HG02870 (cell line): ENCODE data around the gene CFAP157.

Source experiments
- ATAC-seq: cut with Tn5 transposase; IDR thresholded peaks from one replicate; pipeline ENCODE4 v1.9.1; 2021; ENCODE audit warnings: mild to moderate bottlenecking, moderate library complexity; ENCODE audit not compliant: unreplicated experiment

CFAP157 gene

DNA sequence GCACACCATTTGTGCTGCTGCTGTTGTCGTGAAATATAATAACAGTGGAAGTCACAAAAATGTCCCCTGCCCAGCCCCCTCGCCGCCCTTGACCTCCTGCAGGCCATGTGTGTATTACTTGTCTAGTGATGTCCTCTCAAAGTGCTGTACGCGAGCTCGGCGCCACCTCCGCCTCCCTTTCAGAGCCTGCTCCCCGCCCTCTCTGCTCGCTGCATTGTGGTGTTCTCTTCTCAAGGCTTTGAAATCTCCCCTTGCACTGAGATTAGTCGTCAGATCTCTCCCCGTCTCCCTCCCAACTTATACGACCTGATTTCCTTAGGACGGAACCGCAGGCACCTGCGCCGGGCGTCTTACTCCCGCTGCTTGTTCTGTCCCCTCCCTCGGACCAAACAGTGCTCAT is 14.7 kb upstream of the CFAP157 start:
- no peak for ATAC-seq

DNA sequence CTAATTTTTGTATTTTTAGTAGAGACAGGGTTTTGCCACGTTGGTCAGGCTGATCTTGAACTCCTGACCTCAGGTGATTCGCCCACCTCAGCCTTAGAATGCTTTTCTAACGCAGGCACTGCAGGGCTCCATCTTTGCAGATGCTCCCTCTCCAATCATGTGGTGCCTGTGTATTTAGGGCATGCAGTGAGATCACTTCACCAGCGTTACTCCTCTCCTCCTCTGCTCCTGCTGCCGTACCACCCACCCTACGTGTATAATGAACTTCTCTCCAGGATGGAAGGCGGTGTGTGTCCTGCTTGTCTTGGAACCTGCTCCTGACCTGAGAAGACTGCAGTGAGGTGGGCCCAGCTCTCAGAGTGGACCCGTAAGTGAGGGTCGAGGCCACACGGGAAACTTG is 13.6 kb upstream of the CFAP157 start:
- no peak for ATAC-seq

DNA sequence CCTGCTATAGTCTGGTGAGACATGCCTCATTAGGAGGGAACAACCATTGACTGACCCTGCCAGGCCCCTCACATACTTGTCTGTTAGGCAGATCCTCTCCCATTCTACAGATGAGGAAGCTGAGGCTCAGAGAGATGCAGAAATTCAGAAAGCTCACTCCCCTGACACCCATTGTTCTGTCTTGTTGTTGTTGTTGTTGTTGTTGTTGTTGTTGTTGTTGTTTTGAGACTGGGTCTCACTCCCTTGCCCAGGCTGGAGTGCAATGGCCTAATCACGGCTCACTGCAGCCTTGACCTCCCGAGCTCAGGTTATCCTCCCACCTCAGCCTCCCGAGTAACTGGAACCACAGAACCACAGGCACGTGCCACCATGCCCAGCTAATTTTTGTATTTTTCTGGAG is 13.1 kb upstream of the CFAP157 start:
- no peak for ATAC-seq

DNA sequence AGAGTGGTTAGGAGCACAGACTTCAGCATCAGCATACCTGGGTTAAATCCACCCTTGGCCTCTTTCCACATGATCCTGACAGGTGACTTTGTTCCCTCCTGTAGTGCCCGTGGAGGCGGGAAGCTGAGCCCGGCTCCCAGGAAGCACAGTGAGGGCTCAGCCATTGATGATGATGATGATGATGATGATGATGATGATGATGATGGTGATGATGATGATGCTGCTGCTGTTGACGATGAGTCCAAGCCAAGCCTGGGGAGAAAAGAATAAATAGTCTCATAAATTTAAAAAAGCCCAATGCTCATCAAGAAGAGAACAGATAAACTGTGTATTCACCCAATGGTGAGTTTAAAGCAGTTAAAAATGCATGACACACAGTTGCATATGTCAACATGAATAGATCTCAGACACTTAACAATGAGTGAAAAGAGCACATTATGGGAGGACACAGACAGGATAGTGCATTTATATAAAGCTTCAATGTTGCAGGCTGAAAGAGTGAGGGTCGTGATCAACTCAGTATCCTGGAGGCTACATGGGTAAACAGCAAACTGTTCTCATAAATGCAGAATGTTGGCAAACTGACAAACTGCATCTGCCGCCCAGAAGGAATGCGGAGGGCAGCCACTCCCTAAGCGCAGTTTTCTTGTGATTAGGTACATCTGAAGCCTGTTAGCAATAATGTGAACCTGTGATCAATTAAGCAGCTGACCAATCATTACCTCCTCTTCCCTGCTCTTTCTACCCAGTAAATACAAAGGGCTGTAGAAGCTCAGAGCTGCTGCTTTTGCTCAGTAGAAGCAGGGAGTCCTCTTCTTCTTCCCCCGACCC is 11.7 kb upstream of the CFAP157 start:
- no peak for ATAC-seq

DNA sequence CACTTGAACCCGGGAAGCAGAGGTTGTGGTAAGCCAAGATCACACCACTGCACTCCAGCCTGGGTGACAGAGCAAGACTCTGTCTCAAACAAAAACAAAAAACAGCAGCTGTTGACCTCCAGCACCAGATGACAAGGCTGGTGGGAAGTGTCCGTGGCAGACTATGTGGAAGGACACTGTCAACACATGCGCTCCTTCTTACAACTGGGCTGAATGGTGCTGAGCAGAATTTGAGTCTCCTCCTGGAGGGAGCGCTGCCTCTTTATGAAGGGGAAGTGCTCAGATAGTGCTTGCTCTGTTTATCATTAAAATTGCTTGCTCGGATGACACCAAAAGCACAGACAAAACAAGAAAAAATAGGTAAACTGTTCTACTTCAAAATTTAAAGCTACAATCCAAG is 9.2 kb upstream of the CFAP157 start:
- ATAC-seq = no peak

DNA sequence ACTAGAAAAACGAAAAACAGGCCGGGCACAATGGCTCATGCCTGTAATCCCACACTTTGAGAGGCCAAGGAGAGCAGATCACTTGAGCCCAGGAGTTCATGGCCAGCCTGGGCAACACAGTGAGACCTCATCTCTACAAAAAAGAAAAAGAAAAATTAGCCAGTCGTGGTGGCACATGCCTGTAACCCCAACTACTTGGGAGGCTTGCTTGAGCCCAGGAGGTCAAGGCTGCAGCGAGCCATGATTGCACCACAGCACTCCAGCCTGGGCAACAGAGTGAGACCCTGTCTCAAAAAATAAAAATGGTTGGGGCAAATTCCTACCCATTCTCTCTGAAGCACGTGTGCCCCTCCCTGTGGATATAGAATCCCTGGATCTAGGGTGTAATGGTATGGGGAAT is 8.4 kb upstream of the CFAP157 start:
- no peak for ATAC-seq

DNA sequence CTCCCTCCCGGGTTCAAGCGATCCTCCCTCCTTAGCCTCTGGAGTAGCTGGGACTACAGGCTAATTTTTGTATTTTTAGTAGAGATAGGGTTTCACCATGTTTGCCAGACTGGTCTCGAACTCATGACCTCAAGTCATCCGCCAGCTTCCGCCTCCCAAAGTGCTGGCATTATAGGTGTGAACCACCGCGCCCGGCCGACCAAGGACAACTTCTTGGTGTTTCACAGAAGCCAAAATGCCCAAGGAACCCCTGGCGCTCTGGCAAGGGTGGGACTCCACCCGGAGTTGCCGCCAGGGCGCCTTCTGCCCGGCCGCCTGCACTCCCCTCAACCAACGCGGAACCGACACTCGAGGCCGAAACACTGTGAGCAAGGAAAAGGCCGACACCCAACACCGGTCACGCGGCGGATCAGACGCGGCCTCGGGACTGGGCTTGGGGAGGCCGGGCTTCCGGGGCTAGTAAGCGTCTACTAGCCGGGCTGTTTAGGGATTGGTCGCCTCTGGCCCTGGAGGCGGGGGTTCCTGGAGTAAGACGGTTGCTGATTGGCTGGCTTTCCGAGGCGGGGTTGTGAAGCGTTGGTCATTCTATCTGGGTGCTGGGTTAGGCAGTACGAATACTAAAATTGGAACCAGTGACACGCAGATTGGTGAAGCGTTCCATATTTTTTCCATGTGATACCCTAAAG is 7.7 kb upstream of the CFAP157 start:
- ATAC-seq = peak; percentile 55

DNA sequence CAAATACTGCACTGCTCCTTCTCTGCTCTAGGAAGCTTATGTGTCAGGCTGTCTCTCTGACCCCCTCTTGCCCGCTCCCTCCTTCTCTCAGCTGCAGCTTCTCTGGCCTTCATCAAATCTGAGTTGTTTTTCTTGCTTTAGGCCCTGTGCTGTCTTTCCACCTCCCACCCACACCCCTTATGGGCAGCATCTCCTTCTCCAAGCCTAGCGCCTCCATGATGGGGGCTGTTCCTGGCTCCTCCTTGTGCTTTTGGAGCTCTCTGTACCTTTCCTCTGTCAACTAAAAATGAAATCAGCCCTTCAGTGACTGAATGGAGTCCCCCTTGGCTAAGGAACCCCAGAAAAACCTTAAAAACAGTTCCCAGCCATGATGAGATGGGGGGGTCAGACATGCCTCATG is 6.6 kb upstream of the CFAP157 start:
- no peak for ATAC-seq

DNA sequence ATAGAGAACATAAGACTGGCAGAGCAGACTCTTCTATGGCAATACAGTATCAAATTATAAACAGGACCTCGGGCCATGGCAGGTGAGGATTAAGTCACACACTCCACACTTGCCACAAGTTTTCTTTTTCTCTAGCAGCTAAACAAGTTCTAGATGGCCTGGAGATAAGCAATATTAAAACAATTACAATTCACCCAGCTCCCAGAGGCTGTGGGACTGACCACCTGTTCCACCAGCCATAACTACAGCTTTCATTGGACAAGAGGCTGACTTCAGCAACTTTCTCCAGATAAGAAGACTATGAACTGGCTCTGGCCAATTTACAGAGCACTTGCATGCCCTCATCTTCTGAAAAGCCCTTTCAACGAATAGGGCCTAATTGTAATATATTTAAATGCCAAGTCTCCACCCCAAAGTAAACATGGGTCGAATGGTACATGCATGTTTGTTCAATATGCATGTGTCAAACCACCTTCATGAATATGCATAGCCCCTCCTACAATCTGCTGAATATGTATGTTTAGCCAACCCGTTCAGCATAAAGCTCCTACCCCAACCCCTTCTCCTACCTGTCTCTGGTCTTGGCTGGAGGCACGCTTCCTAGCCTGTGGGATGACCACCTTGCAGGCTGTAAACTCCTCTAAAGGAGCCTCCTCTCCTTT is 6.1 kb upstream of the CFAP157 start:
- no peak for ATAC-seq

DNA sequence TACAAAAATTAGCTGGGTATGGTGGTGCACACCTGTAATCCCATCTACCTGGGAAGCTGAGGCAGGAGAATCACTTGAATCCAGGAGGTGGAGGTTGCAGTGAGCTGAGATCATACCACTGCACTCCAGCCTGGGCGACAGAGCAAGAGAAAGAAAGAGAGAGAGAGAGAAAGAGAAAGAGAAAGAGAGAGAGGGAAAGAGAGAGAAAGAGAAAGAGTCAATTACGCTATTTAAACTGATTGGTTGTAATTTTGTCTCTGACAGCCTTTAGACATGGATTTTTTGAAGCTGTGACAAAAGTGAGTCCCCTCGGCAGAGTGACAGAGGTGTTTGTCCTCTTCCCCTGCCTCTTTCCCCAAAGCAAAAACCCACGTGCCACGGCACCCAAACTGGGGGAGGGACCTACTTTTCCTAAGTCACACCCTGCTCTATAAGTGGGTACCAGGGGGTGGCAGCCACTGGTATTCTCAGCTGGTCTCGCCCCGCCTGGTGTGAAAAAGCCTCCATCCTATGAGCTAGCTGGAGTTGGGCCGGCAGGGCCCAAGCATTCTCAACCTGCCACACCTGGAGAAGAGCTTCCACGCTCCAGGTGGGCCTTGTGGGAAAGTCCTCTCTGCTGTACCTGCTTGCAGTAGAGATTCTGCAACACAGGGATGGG is 3.4 kb upstream of the CFAP157 start:
- no peak for ATAC-seq

DNA sequence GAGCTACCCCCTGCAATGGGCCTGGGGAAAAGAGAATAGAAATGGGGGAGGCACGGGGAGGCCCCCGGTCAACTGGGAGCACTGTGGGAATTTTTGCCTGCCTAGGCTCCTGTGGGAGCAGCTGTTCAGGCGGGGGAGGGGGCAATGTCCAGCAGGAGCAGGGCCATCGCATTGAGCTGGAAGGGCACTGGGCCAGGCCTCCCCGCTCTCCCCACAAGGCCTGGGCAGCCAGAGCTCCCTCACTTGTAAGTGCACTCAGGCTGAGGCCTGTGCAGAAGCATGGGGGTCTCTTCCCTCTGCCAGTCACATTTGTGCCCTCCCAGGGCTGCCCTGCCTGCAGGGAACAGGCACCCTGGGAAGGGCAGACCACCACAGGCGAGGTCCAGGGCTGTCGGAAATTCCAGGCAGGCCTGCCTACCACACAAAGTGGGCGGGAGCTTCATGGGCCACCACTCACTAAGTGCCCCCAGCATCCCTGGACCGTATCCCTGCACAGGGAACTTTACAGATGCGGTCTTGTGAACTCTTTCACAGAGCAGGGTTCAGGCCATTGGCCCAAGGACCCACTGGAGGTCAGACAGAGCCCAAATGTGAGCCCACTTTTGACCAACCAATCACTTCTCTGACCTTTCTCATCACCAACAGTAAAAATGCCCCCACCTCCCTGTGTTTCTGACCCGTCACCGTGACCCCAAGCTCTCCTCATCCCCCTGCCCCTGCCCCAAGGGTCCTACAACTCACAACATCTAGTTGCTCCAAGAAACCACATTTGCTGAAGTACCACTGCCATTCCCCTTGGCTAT is 1.0 kb upstream of the CFAP157 start:
- ATAC-seq = no peak

DNA sequence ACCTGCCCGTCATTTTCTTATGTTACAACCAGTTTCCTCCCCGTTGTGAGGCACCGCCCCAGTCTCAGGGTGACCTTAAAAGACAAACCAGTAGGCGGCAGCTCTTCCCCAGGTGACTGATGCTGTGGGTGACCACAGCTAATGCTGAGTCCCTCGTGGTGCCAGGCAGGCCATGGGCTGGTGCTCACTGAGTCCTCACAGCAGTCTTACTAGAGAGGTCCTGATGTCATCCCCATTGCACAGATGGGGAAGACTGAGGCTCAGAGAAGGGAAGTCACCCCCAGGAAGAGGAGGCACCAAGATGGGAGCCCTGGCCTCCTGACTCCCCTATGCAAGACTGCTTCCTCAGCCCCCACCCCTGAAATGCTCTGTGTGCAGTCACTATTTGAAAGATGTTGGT is 978 bp downstream of the CFAP157 start:
- no peak for ATAC-seq

DNA sequence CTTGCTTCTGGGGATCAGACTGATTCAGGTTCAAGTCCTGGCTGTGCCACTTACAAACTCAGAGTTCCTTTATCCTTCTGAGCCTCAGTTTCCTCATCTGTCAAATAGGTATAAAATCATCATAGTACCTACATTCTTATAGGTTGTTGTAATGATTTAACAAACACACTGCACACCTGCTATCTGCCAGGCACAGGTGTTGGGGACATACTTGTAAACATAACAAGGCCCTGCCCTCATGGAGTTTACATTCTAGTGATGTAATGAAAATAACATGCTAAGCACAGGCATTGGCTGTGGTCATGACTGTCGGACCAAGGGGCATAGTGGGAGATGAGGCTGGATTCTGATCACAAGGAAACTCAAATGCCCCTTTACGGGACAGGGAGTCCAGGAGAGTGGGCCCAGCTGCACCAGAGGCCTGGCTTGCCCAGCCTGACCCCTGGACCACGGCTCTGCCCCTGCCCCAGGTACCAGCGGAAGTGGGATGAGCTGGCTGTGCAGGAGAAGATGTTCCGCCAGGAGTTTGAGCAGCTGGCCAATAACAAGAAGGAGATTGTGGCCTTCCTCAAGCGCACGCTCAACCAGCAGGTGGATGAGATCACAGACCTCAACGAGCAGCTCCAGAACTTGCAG is 2.3 kb downstream of the CFAP157 start:
- no peak for ATAC-seq

DNA sequence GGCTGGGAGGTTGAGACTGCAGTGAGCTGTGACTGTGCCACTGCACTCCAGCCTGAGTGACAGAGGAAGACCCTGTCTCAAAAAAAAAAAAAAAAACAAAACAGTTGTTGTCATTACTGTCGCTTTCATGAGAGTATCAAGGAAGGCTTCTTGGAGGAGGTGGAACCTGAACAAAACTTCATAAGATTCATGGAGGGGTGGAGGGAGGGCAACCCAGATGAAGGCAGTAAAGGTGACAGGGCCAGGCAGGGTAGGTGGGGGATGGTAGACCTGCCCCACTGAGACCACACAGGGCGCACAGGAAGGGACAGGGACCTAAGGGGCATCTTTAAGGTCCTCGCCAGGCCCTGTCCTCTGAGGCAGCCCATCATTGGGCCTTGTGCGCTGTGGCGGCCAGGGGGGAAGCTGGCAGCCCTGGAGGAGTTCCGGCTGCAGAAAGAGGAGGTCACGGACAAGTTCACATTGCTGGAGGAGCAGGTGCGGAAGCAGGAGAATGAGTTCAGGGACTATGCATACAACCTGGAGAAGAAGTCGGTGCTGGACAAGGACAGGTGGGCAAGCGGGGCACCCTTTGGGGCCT is 3.5 kb downstream of the CFAP157 start:
- ATAC-seq = no peak

DNA sequence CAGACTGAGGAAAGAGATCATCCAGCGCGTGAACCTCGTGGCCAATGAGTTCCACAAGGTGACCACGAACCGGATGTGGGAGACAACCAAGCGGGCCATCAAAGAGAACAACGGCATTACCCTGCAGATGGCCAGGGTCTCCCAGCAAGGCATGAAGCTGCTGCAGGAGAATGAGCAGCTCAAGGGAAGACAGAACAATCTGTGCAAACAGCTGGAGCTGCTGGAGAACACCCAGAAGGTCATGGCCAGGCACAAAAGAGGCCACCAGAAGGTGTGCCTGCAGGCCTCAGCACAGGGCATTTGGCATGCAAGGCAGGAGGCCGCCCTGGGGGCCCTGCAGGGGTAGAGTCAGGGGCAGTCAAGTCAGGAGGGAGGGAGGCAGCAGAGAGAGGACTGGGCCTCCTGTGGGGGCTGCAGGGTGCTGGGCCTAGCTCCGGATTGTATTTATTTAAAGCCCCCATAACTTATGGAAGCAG is 4.5 kb downstream of the CFAP157 start:
- no peak for ATAC-seq

DNA sequence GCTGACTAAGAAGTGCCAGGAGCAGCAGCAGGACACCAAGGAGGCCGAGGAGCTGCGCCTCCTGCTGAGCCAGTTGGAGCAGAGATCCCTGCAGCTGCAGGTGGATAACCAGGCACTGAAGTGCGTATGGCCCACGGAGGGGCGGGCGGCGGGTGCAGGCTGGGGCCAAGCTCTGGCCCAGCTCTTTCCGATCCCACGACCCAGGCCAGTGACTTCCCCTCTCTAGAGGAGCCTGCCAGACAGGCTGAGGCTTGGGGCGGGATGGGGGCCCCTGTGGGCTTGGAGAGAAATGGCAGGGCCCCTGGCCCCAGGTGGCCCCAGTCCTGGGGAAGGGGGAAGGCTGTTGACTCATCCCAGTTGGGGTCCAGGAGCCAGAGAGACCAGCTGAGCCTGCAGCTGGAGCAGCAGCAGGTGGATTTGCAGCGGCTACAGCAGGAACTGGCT is 5.1 kb downstream of the CFAP157 start:
- ATAC-seq = no peak

DNA sequence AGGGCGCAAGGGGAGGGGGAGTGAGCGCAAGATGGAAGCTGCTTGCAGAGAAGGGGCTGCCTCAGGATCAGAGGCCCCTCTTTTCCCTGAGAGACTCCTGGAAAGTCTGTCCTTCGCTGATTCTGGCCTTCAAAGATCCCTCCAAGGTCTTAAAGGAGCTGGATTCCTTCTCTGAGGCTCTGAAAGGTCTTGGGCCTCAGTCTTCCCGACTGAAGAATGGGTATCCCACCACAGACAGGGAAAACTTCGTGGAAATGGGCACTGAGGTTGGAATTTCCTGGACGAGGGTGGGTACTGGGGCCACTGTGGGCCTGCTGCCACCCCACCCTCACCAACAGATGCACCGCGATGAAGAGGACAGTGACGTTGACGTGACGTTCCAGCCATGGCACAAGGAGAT is 5.6 kb downstream of the CFAP157 start:
- ATAC-seq = no peak

DNA sequence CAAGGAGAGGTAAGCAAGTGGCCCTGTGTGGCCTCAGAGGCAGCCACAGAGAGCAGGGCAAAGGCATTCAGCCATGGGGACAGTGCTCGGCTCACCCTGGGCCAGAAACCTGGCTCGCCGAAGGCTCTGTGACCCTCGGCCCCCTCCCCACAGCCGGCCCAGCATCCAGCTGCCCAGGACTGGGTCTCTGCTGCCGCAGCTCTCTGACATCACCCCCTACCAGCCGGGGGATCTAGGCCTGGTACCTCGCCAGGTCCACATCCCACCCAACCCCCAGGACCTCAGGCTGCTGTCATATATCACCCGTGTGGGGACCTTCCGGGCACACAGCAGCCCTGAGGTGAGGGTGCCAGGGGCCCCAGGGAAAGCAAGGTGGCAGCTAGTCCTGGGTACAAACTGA is 6.1 kb downstream of the CFAP157 start:
- ATAC-seq = no peak

DNA sequence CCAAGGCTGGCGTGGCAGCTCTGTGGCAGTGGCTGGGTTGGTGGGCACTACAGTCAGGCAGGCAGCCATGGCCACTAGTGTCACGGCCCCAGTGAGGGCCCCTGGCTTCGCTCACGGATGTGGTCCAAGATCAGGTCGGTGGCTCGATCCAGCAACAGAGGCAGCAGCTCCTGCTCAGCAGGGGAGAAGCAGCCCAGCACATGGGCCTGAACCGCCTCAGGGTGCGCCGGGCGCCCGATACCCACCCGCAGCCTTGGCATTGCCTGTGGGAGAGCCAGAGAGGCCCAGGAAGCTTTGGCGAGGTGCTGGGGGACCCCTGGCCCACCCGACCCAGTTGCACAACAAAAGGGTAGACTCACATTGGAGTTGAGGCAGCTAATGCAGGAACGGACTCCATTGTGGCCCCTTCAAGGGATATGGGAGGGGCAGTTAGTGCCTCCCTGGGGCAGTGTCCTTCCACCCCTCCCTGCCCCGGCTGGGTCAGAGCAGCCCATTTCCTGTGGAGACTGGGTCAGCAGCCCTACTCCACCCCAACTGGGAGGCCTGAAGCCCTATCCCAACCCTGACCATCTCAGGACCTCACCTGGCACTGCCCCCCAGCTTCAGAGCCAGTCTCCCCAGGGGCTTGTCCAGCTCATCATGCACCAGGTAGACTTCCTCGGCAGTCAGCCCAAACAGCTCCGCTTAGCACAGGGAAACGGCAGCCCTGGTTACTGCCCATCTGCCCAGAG is 7.4 kb downstream of the CFAP157 start:
- ATAC-seq = no peak
